RWPE2 (cell line): ENCODE data around the gene IKBIP.
A peak's percentile ranks its signal among the peaks of the same experiment; 100 is the strongest.
"Not testable (repeated sequence)": the region's sequence is repeated elsewhere in the genome, so short reads cannot be mapped to it uniquely, and the experiment has no call there.

ENCODE experiments used
- ATAC-seq: fragments of 200-7000 bp; cut with Tn5 transposase; 3 replicates; pipeline ENCODE4 v1.9.1; 2021; ENCODE audit warnings: low read depth
- DNase-seq: peaks from one replicate; pipeline ENCODE4 v3.0.0-alpha.2; 2020; ENCODE audit warnings: low spot score
- H3K27ac ChIP-seq: fragments of 450-650 bp; 2 replicates; pipeline ENCODE4 v1.5.1; 2017; ENCODE audit warnings: mild to moderate bottlenecking; ENCODE audit not compliant: poor library complexity, severe bottlenecking
- H3K27me3 ChIP-seq: fragments of 250-450 bp; sonication (Bioruptor Pico); 2 replicates; pipeline ENCODE4 v1.5.1; 2021; ENCODE audit warnings: mild to moderate bottlenecking, moderate library complexity; ENCODE audit not compliant: insufficient read depth, poor library complexity, severe bottlenecking
- H3K36me3 ChIP-seq: fragments of 250-450 bp; sonication (Bioruptor Pico); 2 replicates; pipeline ENCODE4 v1.5.1; 2020; ENCODE audit warnings: low read depth, mild to moderate bottlenecking, moderate library complexity
- H3K4me1 ChIP-seq: fragments of 250-450 bp; sonication (Bioruptor Pico); 2 replicates; pipeline ENCODE4 v1.5.1; 2021; ENCODE audit warnings: mild to moderate bottlenecking, moderate library complexity; ENCODE audit not compliant: insufficient read depth, poor library complexity, severe bottlenecking
- H3K4me3 ChIP-seq: fragments of 250-450 bp; sonication (Bioruptor Pico); 2 replicates; pipeline ENCODE4 v1.5.1; 2021; ENCODE audit warnings: mild to moderate bottlenecking, moderate library complexity; ENCODE audit not compliant: severe bottlenecking
- H3K9me3 ChIP-seq: fragments of 250-450 bp; sonication (Bioruptor Pico); 2 replicates; pipeline ENCODE4 v1.5.1; 2021; ENCODE audit warnings: mild to moderate bottlenecking, moderate library complexity; ENCODE audit not compliant: severe bottlenecking
- CTCF ChIP-seq: fragments of 450-650 bp; IDR thresholded peaks from one replicate; pipeline ENCODE4 v1.5.1; 2017; ENCODE audit warnings: mild to moderate bottlenecking, moderate library complexity; ENCODE audit not compliant: poor library complexity, severe bottlenecking

Gene IKBIP

GRCh38 chr12:98612696-98613334 is 31.8 kb downstream of the IKBIP start:
- no peak overlapping the region for H3K27ac ChIP-seq
- ATAC-seq = no peak

GRCh38 chr12:98610596-98610995 is 34.0 kb downstream of the IKBIP start:
- ATAC-seq (no peak), DNase-seq (no peak)
- Histone ChIP-seq H3K27ac (no peak overlapping the region), H3K9me3 (no peaks in the 10 kb centered on the region), H3K27me3 (no peaks in the 10 kb centered on the region), H3K4me3 (no peak overlapping the region), H3K4me1 (no peaks in the 10 kb centered on the region), H3K36me3 (no peaks in the 10 kb centered on the region)
- TF ChIP-seq CTCF = no peak

More at GRCh38 chr12:98612696-98613334, 31.8 kb downstream of the IKBIP start:
- TF ChIP-seq CTCF = no peak
- no peaks in the 10 kb centered on the region for H3K27me3 ChIP-seq
- H3K36me3 ChIP-seq = no peaks in the 10 kb centered on the region
- H3K4me1 ChIP-seq = no peaks in the 10 kb centered on the region
- DNase-seq = no peak
- H3K4me3 ChIP-seq = no peak overlapping the region
- H3K9me3 ChIP-seq = no peaks in the 10 kb centered on the region

- ATAC-seq (no peak), DNase-seq (no peak)
- H3K27ac ChIP-seq = no peak overlapping the region
- no peaks in the 10 kb centered on the region for H3K27me3 ChIP-seq
- TF ChIP-seq CTCF = peak; percentile 36
- no peaks in the 10 kb centered on the region for H3K9me3 ChIP-seq
- H3K36me3 ChIP-seq = peaks cover 22% of the 10 kb centered on the region
- H3K4me1 ChIP-seq = no peaks in the 10 kb centered on the region
- no peak overlapping the region for H3K4me3 ChIP-seq
These were observed 38.1 kb downstream of the IKBIP start for GRCh38 chr12:98606359-98606988.

GRCh38 chr12:98601924-98602323 is 42.7 kb downstream of the IKBIP start:
- H3K9me3 ChIP-seq = no peaks in the 10 kb centered on the region
- H3K4me1 ChIP-seq = no peaks in the 10 kb centered on the region
- no peak overlapping the region for H3K4me3 ChIP-seq
- no peaks in the 10 kb centered on the region for H3K27me3 ChIP-seq
- DNase-seq (no peak), ATAC-seq (no peak)
- H3K36me3 ChIP-seq = peaks cover 67% of the 10 kb centered on the region
- no peak overlapping the region for H3K27ac ChIP-seq
- TF ChIP-seq CTCF = no peak

GRCh38 chr12:98597313-98597712 is 47.3 kb downstream of the IKBIP start:
- ATAC-seq, H3K9me3 ChIP-seq, H3K4me3 ChIP-seq, DNase-seq, H3K27ac ChIP-seq, H3K27me3 ChIP-seq, H3K4me1 ChIP-seq: not testable (repeated sequence)
- peaks cover 85% of the 10 kb centered on the region for H3K36me3 ChIP-seq
